NCI-H748 (cell line): ENCODE data around the gene KCNMA1.

ENCODE experiments used
- DNase-seq: peaks from one replicate; lab custom pipeline; 2025; ENCODE audit not compliant: unreplicated experiment; lab: John Stamatoyannopoulos, UW

The KCNMA1 gene

DNA sequence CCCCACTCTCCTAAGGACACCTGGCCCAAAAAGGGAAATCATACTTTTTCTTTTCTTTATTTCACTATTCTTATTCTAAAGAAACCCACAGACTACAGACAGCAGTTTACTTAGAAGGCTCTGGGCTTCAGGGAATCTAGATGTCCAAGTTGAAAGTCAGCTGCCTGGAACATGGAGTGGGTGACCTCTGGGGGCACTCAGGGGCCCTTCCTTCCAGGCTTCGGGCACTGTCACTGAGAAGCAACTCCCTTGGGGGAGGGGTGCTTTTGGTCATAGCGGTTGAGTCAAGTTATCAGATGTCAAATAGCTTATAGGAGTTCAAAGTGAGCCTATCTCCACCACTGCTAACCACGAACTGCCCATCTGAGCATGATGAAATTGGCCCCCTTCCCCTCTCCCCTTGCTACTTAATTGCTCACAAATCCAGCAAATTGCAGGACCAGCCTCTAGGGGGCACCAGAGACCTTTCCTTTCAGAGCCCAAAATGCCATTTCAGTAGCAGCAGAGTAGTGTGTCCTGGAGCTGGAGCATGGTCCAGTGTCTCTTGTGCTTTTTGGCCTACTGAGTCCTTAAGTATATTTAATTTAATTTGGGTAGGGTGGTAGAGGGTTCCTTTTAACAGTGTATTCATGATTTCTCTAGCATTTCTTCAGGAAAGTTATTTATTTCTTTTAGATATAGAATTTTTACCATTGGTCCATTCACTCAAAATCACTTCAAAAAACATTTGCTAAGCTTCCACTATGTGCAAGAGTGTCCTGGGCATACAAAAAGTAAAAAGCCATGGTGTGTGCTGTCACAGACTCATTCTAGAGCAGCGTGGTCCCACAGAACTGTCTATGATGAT is 463.8 kb downstream of the KCNMA1 start:
- peak; percentile 59 for DNase-seq

DNA sequence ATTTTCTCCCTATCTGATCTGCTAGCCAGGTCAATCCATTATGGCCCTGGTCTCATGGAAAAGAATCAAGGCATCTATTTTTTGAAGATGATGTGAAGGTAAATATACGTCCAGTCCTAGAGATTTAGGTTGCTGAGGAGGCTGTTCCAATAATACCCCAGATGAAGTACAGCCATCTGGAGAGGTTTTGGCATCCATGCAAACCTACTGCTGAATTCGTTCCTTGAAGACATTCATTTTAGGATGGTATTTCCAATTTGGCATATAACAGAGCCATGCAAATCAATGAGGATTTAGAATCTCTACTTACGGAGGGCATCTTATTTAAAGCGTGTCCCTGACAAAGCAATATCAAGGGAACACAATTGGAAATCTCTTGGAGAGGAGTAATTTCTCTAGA is 465.5 kb downstream of the KCNMA1 start:
- no peak for DNase-seq

DNA sequence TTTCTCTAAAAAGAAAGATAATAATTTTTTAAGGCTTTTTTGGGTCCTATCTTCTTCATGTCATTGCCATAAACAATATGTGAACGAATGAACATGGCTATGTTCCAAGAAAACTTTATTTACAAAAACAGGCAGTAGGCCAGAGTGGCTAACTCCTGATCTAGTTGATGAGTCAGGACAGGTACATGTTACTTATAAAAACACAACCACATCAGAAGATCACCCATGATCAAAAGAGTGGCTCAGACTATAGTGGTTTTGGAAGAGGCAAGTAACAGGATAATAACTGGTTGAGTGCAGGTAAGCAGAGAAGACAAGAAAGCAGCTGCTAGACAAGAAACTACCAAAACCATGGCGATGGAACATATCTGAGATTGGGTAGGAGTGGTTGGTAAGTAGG is 468.7 kb downstream of the KCNMA1 start:
- no peak for DNase-seq

DNA sequence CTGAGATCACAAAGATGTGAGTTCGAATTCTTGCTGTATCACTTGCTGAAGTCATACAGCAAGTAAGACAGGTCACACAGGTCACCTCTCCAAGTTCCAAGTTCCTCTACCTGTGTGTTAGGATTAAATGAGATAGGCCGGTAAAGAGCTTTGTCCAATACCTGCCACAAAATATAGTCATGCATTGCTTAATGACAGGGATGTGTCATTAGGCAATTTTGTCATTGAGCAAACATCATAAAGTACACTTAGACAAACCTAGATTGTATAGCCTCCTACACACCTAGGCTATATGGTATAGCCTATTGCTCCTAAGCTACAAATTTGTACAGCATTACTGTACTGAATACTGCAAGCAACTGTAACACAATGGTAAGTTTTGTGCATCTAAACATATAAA is 469.4 kb downstream of the KCNMA1 start:
- DNase-seq = peak; percentile 67

DNA sequence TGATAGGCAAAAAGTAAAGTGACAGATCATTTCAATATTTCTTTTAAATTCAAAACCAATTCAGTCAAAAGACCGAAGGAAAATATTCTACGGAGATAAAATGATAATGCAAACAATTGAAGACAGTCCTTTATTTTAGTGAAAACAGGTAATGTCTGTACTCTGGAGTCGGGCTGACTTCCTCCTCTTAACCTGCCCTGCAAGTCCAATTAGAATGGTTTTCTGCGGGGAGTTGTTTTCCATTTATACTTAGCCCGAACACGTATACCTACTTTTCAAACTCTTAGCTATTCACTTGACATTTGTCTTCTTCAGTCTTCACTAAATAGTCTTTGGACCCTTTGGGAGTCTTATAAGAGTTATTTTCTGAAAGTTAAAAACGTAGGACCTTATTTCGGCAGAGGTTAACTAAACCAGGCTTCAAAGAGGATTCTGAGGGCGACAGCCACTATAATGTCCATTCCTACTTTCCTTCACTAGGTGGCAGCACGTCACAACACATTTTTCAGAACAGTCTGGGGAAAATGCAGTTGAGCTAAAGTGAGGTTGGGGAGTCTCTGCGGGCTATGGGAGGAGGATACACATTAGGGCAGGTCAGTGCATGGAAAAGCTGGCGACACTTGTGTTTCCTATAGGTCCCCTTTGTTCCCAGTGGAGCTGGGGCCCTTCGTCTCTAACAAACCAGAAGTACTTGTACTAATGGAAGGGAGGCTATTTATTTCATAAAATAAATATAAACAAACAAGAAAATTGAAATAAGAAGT is 472.0 kb downstream of the KCNMA1 start:
- DNase-seq = peak; percentile 68

DNA sequence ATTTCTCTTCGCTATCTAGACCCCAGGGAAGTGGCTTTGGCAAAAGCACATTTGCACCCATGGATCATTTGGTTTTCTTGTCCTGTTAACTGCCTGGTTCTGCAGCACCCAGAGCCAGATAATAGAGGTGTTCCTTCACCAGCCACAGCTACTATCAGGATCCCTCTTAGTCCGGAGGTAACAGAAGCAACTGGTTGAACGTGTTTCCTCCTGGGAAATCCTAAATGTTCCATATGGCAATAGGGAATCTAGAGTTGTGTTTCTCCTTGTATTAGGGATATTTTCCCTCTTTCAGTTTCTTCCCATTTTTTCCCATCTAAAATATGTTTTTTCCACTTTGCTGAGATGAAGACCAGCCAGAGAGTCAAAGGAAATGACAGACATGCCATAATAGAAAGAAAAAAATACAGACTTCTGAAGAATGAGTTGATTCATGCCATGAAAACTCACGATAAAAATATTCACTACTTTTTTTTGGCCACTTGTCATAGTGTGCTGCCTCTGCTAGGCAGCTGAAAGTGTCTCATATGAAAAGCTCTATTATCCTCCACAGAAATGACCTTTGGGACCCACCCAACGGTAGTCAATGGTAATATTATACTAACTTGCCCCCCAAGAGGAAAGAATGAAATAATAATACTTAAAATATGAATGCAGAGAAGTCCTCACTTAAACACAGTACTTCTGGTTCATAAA is 472.8 kb downstream of the KCNMA1 start:
- DNase-seq = no peak

DNA sequence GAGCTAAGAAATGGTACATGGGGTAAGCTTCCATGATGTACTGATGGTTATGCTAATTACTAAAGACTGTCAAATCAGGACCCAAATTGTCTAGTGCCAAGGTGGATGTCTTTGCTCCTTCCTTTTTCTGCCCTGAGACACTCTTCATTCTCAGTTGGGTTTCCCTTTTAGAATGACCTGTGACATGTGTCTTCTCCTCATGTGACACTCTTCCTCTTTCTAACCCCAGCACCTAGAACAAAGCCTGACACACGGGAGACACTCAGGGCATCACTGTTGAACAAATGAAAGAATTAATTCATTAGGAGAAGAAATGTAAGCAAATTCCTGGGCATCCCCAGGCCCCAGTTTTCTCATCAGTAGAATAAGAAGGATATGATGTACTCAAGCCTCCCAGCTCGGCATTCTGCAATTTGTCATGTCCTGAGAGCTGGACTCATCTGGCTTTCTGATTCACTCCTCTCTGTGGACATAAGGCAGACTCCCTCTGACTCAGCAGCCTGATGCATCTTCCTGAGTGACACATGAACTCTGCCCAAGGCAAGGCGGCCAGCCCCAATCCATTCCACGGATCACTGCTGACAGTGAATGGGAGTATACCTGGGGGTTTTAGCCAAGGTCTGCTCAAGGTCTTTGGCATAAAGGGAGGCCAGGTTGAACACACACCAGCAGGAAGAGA is 473.8 kb downstream of the KCNMA1 start:
- no peak for DNase-seq

DNA sequence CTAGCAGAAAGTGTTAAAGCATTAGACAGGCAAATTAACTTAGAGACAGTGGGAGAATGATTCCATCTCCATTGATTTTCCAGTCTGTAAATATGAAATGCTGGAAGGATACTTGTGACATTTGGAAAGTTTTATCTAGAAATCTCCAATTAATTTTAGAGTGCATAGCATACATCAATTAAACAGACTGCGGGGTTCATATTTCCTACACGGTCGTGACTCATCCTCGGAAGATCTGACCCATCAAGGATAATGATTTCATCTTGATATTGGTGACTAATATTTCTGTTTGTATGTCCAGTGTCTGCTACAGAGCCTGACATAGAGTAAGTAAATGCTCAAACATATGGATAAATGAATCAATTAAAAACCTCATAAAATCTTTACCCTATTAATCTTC is 474.9 kb downstream of the KCNMA1 start:
- DNase-seq = no peak

DNA sequence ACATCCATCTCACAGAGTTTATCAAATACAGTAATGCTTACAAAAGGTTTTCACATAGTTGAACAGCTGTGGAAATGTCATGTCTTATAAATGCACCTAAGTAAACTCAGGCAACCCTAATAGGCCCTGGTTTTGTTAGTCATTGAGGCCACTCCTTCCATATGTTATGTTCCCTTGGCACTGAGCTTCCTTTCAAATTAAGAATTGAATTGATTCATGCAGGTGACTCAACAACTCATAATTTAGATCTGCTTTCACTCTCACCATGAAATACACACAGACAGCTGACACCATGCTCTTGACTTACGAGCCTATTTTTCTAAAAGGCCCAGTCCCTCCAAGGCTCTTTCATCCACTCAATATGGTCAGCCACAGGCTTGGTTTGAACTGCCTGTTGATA is 476.9 kb downstream of the KCNMA1 start:
- DNase-seq = peak; percentile 90

DNA sequence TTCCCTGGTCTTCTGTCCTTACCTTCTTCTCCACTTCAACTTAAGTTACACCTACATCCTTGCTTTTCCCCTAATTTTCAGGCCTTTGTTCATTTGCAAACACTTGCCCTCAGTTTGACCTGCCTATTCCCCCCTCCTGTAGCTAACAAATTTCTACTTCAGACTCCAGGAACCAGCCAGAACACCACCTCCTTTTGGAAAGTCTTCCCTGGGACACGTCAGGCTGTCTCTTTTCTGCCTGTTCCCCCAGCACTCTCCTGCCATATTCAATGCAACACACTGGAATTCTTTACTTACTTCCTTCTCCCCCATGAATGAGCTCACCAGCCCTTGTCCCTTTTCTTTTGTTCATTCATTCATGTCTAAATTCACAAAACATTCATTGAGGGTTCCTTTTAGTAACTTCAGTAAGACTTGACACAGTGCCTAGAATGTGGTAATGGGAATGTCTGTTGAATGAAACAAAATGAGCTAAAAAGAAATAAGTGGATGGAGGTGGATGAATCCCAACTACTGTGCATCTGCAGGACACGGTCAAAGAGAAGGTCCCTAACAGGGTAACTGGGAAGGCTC is 478.0 kb downstream of the KCNMA1 start:
- DNase-seq = no peak

DNA sequence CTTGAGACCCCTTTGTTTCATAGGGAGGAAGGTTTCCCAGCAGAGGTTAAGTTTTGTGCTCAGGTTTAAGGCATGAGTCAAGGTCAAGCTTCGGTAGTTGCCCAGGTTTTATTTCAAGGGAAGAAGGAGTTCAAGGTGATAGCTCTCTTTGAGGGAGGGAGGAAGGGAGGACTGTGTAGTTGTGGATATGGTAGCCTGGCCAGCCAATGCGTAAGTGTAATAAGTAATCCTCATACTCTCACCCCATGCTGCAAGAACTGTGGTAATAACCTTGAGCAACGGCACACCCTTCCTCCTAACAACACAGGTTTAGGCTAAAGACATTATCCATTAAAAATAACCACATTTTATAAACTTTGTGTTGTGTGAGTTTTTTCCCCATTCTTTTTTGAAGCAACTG is 478.9 kb downstream of the KCNMA1 start:
- no peak for DNase-seq

DNA sequence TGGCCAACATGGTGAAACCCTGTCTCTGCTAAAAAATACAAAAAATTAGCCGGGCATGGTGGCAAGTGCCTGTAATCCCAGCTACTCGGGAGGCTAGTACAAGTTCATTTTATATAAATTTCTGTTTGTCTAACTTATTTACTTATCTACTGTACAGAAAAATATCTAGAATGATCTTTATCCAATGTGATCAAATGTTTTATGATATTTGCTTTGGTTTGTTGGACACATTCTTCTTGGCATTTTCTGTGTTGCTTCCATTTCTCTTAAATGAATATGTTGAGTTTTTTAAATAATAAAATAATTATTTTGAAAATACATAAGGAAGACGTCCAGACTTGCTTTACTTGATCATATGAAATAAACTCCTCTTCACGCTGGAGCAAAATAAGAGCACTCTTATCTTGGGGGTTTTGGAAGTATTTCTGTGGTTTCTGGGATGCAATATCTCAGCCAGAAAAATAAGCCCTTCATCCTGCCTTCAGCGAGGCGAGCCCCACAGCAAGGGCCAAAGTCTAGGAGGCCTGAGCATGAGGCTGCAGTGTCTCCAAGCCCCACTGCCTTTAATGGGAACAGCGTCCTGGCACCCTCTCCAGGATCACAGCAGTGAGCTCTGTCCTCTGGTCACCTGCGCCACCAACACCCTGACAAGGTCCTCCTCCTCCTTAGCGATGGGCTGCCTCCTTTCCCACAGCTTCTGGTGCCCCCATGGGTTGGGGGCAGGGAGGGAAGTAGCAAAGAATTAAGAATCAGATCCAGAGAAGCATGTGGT is 480.2 kb downstream of the KCNMA1 start:
- no peak for DNase-seq

DNA sequence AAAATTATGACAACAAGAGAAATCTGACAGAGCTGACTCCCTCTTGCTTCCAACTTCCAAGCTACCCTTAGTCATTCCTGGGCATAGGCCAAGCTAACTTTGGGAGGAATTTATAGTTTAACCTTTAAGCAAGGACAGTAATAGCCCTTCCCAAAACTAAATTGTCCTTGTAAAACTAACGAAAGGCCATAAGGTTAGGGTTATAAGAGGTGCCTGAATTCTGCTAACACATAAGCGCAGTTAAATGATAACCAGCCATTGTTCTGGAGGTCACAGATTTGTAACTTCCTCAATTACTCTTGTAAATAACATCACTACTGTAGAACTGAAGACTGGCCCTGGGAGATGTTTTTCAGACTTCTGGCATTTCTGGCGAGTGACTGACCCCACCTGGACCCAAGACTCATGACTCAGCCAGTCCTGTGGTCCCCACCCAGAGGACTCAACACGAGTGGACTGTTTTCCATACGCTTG is 481.2 kb downstream of the KCNMA1 start:
- DNase-seq = no peak

DNA sequence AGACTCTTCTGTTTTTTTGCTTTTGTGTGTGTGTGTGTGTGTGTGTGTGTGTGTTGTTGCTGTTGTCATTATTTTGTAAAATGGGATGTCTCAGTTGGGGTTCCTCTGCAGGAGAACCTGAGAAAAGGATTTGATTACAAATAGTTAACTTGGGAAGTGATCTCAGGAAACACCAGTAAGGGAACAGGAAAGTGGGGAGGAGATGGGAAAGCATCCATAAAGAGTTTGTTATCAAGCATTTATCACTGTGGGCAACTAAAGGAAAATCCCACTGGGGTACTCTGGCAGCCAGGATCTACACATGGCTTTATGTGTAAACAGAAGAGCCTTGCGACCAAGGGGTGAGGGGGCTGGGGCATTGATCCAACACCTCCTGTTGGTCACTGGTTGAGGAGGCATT is 485.4 kb downstream of the KCNMA1 start:
- no peak for DNase-seq

DNA sequence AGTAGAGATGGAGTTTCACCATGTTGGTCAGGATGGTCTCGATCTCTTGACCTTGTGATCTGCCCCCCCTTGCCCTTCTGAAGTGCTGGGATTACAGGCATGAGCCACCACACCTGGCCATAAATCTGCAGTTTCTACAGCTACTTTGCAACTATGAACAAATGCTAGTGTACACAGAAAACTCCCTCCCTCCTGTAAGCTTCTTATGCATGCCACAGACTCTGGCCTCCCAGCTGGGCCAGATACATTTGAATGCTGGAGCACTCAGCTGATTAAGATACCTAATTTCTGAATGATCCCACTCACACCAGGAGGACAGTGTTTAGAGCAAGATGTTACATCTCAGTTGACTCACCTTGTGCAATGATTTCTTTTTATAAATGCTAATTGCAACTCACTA is 486.2 kb downstream of the KCNMA1 start:
- no peak for DNase-seq

DNA sequence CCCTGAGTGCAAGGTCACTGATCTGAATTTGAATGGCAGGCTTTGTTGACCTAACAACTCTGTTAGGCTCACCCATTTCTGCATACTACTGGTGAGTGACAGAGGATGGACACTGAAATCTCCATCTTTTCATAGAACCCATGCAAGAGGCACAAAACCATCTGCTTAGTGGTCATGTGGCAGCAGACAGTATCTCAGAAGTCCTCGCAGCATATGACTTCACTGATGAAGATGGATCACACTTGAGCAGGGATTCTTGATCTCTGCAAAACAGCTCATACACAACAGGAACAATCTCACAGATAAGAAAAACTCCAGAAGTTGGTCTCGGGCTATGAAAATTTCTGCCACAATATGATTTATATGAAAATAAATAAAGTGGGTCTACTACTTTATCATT is 487.9 kb downstream of the KCNMA1 start:
- DNase-seq = no peak

DNA sequence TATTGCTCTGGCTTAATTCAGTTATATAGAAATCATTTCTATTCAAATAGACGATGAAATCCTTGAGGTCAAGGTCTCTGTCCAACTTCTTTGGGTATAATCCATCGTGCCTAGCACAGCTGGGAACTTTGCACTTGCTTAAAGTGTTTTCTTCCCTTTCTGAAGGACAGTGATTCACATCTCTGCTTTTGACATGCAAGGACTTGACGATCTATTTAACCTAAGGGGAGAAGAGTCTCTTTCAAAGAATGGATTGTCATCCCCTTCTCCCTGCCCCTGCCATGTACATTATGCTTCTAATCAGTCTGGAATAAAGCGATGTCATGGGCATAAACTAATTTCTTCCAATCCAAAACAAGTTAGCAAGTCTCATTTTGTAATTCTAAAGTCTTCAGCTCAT is 488.6 kb downstream of the KCNMA1 start:
- no peak for DNase-seq

DNA sequence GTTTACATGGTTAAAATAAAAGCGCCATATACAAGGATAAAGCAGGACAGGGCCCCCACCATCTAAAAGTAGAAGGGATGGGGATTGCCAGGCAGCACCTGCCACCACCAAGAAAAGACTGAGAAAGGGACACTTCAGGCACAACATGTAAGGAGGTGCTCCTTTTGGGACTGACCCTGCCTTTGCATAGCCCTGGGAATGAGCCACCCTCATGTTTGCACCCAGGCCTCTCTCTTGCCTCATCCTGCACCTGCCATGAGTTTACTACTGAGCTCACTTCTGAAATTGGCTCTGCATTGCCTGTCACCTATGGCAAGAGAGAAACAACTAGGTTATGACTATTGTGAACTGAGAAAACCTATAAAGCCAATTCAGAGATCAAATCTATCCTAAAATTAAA is 489.7 kb downstream of the KCNMA1 start:
- DNase-seq = no peak

DNA sequence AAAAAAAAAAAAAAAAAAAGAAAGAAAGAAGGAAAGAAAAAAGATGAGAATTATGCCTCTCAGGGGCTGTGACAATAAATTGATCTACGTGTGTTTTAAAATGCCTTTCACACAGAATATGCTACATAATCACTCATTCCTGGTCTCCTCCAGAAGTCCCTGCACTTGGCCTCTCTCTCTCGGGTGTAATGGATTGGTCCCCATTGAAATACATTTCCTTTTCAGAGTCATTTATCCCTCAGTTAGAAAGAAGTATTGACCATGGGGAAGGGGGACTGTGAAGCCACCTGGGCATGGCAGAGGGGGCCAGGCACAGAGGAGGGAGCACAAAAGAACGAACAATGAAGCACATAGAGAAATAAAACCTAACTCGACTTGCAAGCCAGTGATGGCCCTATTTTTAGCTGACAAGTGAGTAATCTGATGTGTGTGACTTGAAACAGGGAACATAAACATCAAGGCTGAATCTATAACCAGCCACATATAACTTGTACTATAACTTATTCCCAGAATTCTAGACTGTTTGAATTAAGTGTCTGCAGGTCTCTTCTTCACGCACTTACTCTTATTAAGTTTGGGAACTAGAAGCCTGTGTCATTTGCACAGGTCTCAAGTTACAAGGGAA is 490.8 kb downstream of the KCNMA1 start:
- no peak for DNase-seq

DNA sequence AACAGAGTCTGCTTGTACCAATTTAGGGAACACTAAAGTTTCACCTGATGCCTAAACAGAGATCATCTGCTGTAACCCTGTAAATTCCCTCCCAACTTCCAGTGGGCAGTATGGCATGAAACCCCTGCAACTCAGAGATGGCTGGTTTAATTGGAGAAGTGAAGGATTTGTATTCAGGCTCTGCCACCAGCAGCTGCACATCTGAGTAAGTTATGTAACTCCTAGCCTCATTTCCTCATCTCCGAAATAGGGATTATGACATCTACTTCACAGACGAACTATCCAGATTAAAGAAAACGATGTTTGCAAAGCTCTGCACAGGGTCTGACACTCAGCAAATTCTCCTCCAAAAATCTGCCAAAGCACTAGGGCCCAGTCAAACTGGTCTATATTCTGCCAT is 493.0 kb downstream of the KCNMA1 start:
- DNase-seq = no peak
